HK-2 (cell line): ENCODE data around the gene EPS8L3.

Experiments
- DNase-seq: peaks from one replicate; pipeline ENCODE4 v3.0.0-alpha.2; 2018; ENCODE audit not compliant: unreplicated experiment

EPS8L3 gene

GRCh38 chr1:109739738-109740614 is 23.7 kb downstream of the EPS8L3 start:
- DNase-seq: peak; percentile 75

GRCh38 chr1:109733236-109733870 is 30.4 kb downstream of the EPS8L3 start:
- DNase-seq: no peak

- no peak for DNase-seq
These were observed 31.3 kb downstream of the EPS8L3 start for GRCh38 chr1:109732390-109732881.

- DNase-seq: no peak
These were observed 33.1 kb downstream of the EPS8L3 start for GRCh38 chr1:109730666-109731065.

- no peak for DNase-seq
These were observed 34.9 kb downstream of the EPS8L3 start for GRCh38 chr1:109728870-109729269.

- no peak for DNase-seq
These were observed 36.9 kb downstream of the EPS8L3 start for GRCh38 chr1:109726728-109727373.

- no peak for DNase-seq
These were observed 37.7 kb downstream of the EPS8L3 start for GRCh38 chr1:109726007-109726406.

GRCh38 chr1:109725510-109725909 is 38.2 kb downstream of the EPS8L3 start:
- DNase-seq: no peak

- DNase-seq: no peak
These were observed 38.8 kb downstream of the EPS8L3 start for GRCh38 chr1:109724933-109725332.

- no peak for DNase-seq
These were observed 40.6 kb downstream of the EPS8L3 start for GRCh38 chr1:109722908-109723691.

GRCh38 chr1:109721971-109722370 is 41.8 kb downstream of the EPS8L3 start:
- DNase-seq: no peak

GRCh38 chr1:109721042-109721441 is 42.7 kb downstream of the EPS8L3 start:
- no peak for DNase-seq

- DNase-seq: no peak
These were observed 44.3 kb downstream of the EPS8L3 start for GRCh38 chr1:109719337-109719837.

- no peak for DNase-seq
These were observed 45.2 kb downstream of the EPS8L3 start for GRCh38 chr1:109718495-109718894.

GRCh38 chr1:109717729-109718128 is 46.0 kb downstream of the EPS8L3 start:
- DNase-seq: no peak

GRCh38 chr1:109716570-109717090 is 47.1 kb downstream of the EPS8L3 start:
- no peak for DNase-seq

GRCh38 chr1:109716121-109716520 is 47.6 kb downstream of the EPS8L3 start:
- DNase-seq: no peak

- no peak for DNase-seq
These were observed 48.9 kb downstream of the EPS8L3 start for GRCh38 chr1:109714661-109715372.

- no peak for DNase-seq
These were observed 50.1 kb downstream of the EPS8L3 start for GRCh38 chr1:109713636-109714035.

GRCh38 chr1:109712321-109712864 is 51.3 kb downstream of the EPS8L3 start:
- DNase-seq: no peak
